GM18517 (cell line): Measurements from ENCODE around the gene ZCCHC7.
"Not testable (repeated sequence)": the region's sequence is repeated elsewhere in the genome, so short reads cannot be mapped to it uniquely, and the experiment has no call there.

Source experiments
- ATAC-seq: cut with Tn5 transposase; IDR thresholded peaks from one replicate; pipeline ENCODE4 v1.9.1; 2021; ENCODE audit warnings: mild to moderate bottlenecking, moderate library complexity; ENCODE audit not compliant: unreplicated experiment

The ZCCHC7 gene

GRCh38 chr9:37395663-37396062, 275.3 kb downstream of the ZCCHC7 start:
- no peak for ATAC-seq

DNA sequence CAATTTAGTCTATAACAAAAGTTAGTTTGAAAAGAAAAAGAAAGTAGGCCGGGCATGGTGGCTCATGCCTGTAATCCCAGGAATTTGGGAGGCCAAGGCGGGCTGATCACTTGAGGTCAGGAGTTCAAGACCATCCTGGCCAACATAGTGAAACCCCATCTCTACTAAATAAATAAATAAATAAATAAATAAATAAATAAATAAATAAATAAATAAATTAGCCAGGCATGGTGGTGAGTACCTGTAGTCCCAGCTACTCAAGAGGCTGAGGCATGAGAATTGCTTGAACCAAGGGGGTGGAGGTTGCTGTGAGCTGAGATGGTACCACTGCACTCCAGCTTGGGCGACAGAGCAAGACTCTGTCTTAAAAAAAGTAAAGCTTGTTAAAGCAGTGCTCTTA, 277.6 kb downstream of the ZCCHC7 start:
- ATAC-seq, result not testable (repeated sequence)

GRCh38 chr9:37398464-37399025, 278.2 kb downstream of the ZCCHC7 start:
- ATAC-seq, result no peak

GRCh38 chr9:37399336-37399735, 279.0 kb downstream of the ZCCHC7 start:
- ATAC-seq, result no peak

DNA sequence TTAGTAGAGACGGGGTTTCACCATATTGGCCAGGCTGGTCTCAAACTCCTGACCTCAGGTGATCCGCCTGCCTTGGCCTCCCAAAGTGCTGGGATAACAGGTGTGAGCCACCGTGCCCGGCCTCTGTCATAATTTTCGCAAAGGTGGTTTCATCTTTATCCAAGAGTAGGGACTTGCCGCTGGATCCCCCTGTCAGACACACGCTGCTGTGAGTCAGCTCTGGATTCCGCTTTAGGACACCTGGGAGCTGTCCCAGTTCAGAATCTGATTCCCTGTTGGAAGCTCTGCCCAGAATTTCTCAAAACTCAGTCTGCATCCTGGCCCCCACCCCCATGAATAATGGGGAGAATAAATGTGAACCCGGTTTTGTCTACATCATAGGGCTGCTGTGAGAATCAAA, 284.2 kb downstream of the ZCCHC7 start:
- ATAC-seq, result no peak

DNA sequence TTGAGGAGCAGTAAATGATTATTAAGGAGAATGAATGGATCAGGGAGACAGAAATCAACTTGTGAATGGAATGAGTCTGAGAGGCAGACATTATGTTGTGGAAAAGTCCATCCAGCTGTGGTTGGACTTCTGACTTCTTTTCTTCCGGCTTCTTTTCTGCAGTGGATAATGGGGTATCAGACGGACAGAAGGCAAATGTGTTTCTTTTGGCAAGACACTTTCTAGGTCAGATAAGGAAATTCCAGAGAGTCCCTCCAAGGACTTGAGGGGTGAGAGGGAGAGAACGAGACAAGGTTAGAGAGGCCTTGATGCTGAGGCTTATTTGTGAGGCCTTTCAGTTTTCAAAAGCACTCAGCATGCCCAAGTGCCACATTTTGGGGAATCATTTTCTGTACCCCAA, 285.0 kb downstream of the ZCCHC7 start:
- ATAC-seq, result no peak

DNA sequence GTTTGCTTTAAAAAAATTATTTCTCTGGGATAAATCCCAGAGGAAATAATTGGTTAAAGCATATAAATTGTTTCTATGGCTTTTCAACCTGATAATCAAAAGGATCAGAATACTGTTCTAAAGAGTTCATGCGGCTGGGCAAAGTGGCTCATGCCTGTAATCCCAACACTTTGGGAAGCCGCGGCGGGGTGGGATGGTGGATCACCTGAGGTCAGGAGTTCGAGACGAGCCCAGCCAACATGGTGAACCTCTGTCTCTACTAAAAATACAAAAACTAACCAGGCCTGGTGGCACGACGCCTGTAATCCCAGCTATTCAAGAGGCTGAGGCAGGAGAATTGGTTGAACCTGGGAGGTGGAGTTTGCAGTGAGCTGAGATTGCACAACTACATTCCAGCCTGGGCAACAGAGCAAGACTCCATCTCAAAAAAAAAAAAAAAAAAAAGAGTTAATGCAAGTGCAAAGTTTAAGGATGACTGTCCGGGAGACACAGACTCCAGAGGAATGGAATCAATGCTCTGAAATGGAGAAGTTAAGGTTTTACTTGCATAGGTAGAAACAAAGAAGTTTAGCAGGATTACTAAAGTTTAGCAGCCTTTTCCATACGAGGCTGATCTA, 285.5 kb downstream of the ZCCHC7 start:
- ATAC-seq, result no peak

- no peak for ATAC-seq
These were observed 286.4 kb downstream of the ZCCHC7 start for GRCh38 chr9:37406603-37407401.

GRCh38 chr9:37407468-37407867, 287.1 kb downstream of the ZCCHC7 start:
- no peak for ATAC-seq
